NCI-H2107 (cell line): ENCODE data around the gene COPE.
A peak's percentile ranks its signal among the peaks of the same experiment; 100 is the strongest.
"Not testable (repeated sequence)": the region's sequence is repeated elsewhere in the genome, so short reads cannot be mapped to it uniquely, and the experiment has no call there.

Experiments used
- DNase-seq: peaks from one replicate; lab custom pipeline; 2025; lab: John Stamatoyannopoulos, UW

COPE gene

GRCh38 chr19:18940769-18941627, 21.8 kb upstream of the COPE start, which contains the start of gene HOMER3:
Gene HOMER3, minus strand, starts transcription at chr19:18941217. Its CDS starts 2,235 bp downstream, at chr19:18938982.
- peak; percentile 19 for DNase-seq

GRCh38 chr19:18939922-18940768, 21.0 kb upstream of the COPE start:
- DNase-seq = no peak

- no peak for DNase-seq
Observed at GRCh38 chr19:18939163-18939562, 20.0 kb upstream of the COPE start.

- DNase-seq = no peak
Observed at GRCh38 chr19:18933297-18933696, 14.1 kb upstream of the COPE start.

GRCh38 chr19:18932216-18932841, 13.1 kb upstream of the COPE start:
- DNase-seq = no peak

- DNase-seq = no peak
Observed at GRCh38 chr19:18931316-18932162, 12.4 kb upstream of the COPE start.

GRCh38 chr19:18929311-18929710, 10.1 kb upstream of the COPE start:
- DNase-seq = no peak

GRCh38 chr19:18928018-18928805, 9.0 kb upstream of the COPE start:
- no peak for DNase-seq

GRCh38 chr19:18924684-18925213, 5.6 kb upstream of the COPE start:
- no peak for DNase-seq

- DNase-seq = no peak
Observed at GRCh38 chr19:18922228-18922985, 3.2 kb upstream of the COPE start.

- DNase-seq = no peak
Observed at GRCh38 chr19:18921593-18921992, 2.4 kb upstream of the COPE start.

- no peak for DNase-seq
Observed at GRCh38 chr19:18920400-18920799, 1.2 kb upstream of the COPE start.

- DNase-seq = no peak
Observed at GRCh38 chr19:18919900-18920214, 670 bp upstream of the COPE start.

GRCh38 chr19:18917593-18917992, 1.6 kb downstream of the COPE start:
- DNase-seq = not testable (repeated sequence)

GRCh38 chr19:18915639-18916038, 3.5 kb downstream of the COPE start:
- DNase-seq = no peak

- no peak for DNase-seq
Observed at GRCh38 chr19:18913466-18913865, 5.7 kb downstream of the COPE start.

GRCh38 chr19:18912933-18913332, 6.3 kb downstream of the COPE start:
- no peak for DNase-seq

GRCh38 chr19:18910801-18911436, 8.3 kb downstream of the COPE start:
- no peak for DNase-seq

- DNase-seq = no peak
Observed at GRCh38 chr19:18910010-18910409, 9.2 kb downstream of the COPE start.
